Activated naive CD8-positive, alpha-beta T cell treated with anti-CD3 and anti-CD28 coated beads, Interleukin-2, amount 10 ng/mL, durations not matched to agents 7 days and 5 days (primary cell): ENCODE measurements around the gene EFCAB9. TPM values are rescaled to one million over a fixed set of nuclear protein-coding genes. Genes with fewer than 3 reads are reported as not detected.
"Not testable (repeated sequence)": the region's sequence is repeated elsewhere in the genome, so short reads cannot be mapped to it uniquely, and the experiment has no call there.

Source experiments
- ATAC-seq: fragments of 150-1000 bp; cut with Tn5 transposase; one replicate; pipeline ENCODE4 v1.10.0; 2021; ENCODE audit warnings: low read depth, moderate library complexity
- POLR2A ChIA-PET: fragments of 350-600 bp; sonication (Branson Sonifier 250); formaldehyde crosslinking; loops from one replicate; lab custom pipeline; 2021; ENCODE audit warnings: antibody characterized with exemption; lab: Charles Lee
- DNase-seq: peaks from one replicate; pipeline ENCODE4 v3.0.0; 2021
- H3K27ac Mint-ChIP-seq: one replicate; pipeline ENCODE4 v1.8.0; 2022; ENCODE audit warnings: mild to moderate bottlenecking, mixed read lengths
- H3K27me3 Mint-ChIP-seq: one replicate; pipeline ENCODE4 v1.8.0; 2022; ENCODE audit warnings: mild to moderate bottlenecking, moderate library complexity, mixed read lengths
- H3K36me3 Mint-ChIP-seq: one replicate; pipeline ENCODE4 v1.8.0; 2021; ENCODE audit warnings: mild to moderate bottlenecking, mixed read lengths
- H3K4me1 Mint-ChIP-seq: one replicate; pipeline ENCODE4 v1.8.0; 2021; ENCODE audit warnings: mixed read lengths
- H3K4me3 Mint-ChIP-seq: one replicate; pipeline ENCODE4 v1.8.0; 2022; ENCODE audit warnings: mild to moderate bottlenecking, moderate library complexity, mixed read lengths
- H3K9me3 Mint-ChIP-seq: one replicate; pipeline ENCODE4 v1.8.0; 2021; ENCODE audit warnings: mixed read lengths
- total RNA-seq, 2 experiments: library from RNA; stranded (reverse); gene quantifications; one replicate each; pipeline ENCODE4 v1.2.3, GENCODE V29; 2021

Gene EFCAB9
- total RNA-seq, 2 experiments from 2014 or later = not detected

- Mint-ChIP-seq H3K9me3 (no peaks in the 10 kb centered on the region), H3K27ac (no peak overlapping the region), H3K36me3 (peaks cover 51% of the 10 kb centered on the region), H3K27me3 (no peaks in the 10 kb centered on the region), H3K4me3 (no peak overlapping the region), H3K4me1 (peaks cover 46% of the 10 kb centered on the region)
- POLR2A ChIA-PET = no interaction called here
- DNase-seq (no peak), ATAC-seq (no peak)
These were observed 40.3 kb upstream of the EFCAB9 start for GRCh38 chr5:172153695-172154094.

GRCh38 chr5:172155101-172155500, 38.9 kb upstream of the EFCAB9 start:
- Mint-ChIP-seq H3K4me1 (peaks cover 48% of the 10 kb centered on the region), H3K36me3 (peaks cover 56% of the 10 kb centered on the region)
- H3K4me3 Mint-ChIP-seq, ATAC-seq, H3K9me3 Mint-ChIP-seq, H3K27me3 Mint-ChIP-seq, DNase-seq, H3K27ac Mint-ChIP-seq: not testable (repeated sequence)
- POLR2A ChIA-PET = interaction anchor here (0.6 to 1.1 kb wide), 2 partner anchors 24 to 133 kb away, joined by 3 to 5 read pairs; no protein-coding TSS in a partner anchor

- POLR2A ChIA-PET = interaction anchor here (0.9 to 1.1 kb wide), 3 partner anchors 9 to 41 kb away, joined by 3 to 4 read pairs (median 3); no protein-coding TSS in a partner anchor
- Mint-ChIP-seq H3K27ac (peak overlapping the region; percentile 4), H3K9me3 (no peaks in the 10 kb centered on the region), H3K4me1 (peaks cover 43% of the 10 kb centered on the region), H3K36me3 (peaks cover 54% of the 10 kb centered on the region), H3K4me3 (no peak overlapping the region), H3K27me3 (no peaks in the 10 kb centered on the region)
- DNase-seq = no peak
- no peak for ATAC-seq
These were observed 37.4 kb upstream of the EFCAB9 start for GRCh38 chr5:172156541-172156994.

GRCh38 chr5:172159016-172159415, 35.0 kb upstream of the EFCAB9 start:
- Mint-ChIP-seq H3K9me3 (no peaks in the 10 kb centered on the region), H3K36me3 (peaks cover 42% of the 10 kb centered on the region), H3K27me3 (no peaks in the 10 kb centered on the region), H3K4me1 (peaks cover 31% of the 10 kb centered on the region), H3K27ac (peak overlapping the region; percentile 47), H3K4me3 (no peak overlapping the region)
- POLR2A ChIA-PET = interaction anchor here (3.4 kb wide), 1 partner anchor 15 kb away, joined by 15 read pairs; no protein-coding TSS in a partner anchor
- DNase-seq (no peak), ATAC-seq (no peak)

- Mint-ChIP-seq H3K4me1 (peaks cover 32% of the 10 kb centered on the region), H3K27ac (peak overlapping the region; percentile 56), H3K9me3 (no peaks in the 10 kb centered on the region), H3K27me3 (no peaks in the 10 kb centered on the region), H3K36me3 (peaks cover 34% of the 10 kb centered on the region), H3K4me3 (no peak overlapping the region)
- ATAC-seq (no peak), DNase-seq (no peak)
- POLR2A ChIA-PET = interaction anchor here (1.1 to 3.4 kb wide), 2 partner anchors 13 to 26 kb away, joined by 3 to 15 read pairs; no protein-coding TSS in a partner anchor
These were observed 33.5 kb upstream of the EFCAB9 start for GRCh38 chr5:172160506-172160905.

- Mint-ChIP-seq H3K27ac (no peak overlapping the region), H3K4me1 (peaks cover 33% of the 10 kb centered on the region), H3K9me3 (no peaks in the 10 kb centered on the region), H3K27me3 (no peaks in the 10 kb centered on the region), H3K36me3 (peaks cover 31% of the 10 kb centered on the region), H3K4me3 (no peak overlapping the region)
- DNase-seq (no peak), ATAC-seq (no peak)
- POLR2A ChIA-PET = interaction anchor here (0.6 to 2.9 kb wide), 3 partner anchors 8 to 18 kb away, joined by 3 to 14 read pairs (median 3); no protein-coding TSS in a partner anchor
These were observed 31.5 kb upstream of the EFCAB9 start for GRCh38 chr5:172162323-172162986.

GRCh38 chr5:172162987-172163343, 31.0 kb upstream of the EFCAB9 start:
- H3K9me3 Mint-ChIP-seq = no peaks in the 10 kb centered on the region

GRCh38 chr5:172163346-172163745, 30.6 kb upstream of the EFCAB9 start:
- POLR2A ChIA-PET = interaction anchor here (1.2 to 2.9 kb wide), 3 partner anchors 11 to 23 kb away, joined by 3 to 14 read pairs (median 3); no protein-coding TSS in a partner anchor
- no peak overlapping the region for H3K27ac Mint-ChIP-seq
- H3K36me3 Mint-ChIP-seq = peaks cover 31% of the 10 kb centered on the region
- ATAC-seq (no peak), DNase-seq (no peak)
- H3K9me3 Mint-ChIP-seq = no peaks in the 10 kb centered on the region
- H3K27me3 Mint-ChIP-seq = no peaks in the 10 kb centered on the region
- peaks cover 33% of the 10 kb centered on the region for H3K4me1 Mint-ChIP-seq
- no peak overlapping the region for H3K4me3 Mint-ChIP-seq

More at GRCh38 chr5:172162987-172163343, 31.0 kb upstream of the EFCAB9 start:
- POLR2A ChIA-PET = interaction anchor here (1.2 to 2.9 kb wide), 3 partner anchors 11 to 23 kb away, joined by 3 to 14 read pairs (median 3); no protein-coding TSS in a partner anchor
- ATAC-seq (no peak), DNase-seq (no peak)
- no peaks in the 10 kb centered on the region for H3K27me3 Mint-ChIP-seq
- H3K4me1 Mint-ChIP-seq = peaks cover 32% of the 10 kb centered on the region
- peaks cover 31% of the 10 kb centered on the region for H3K36me3 Mint-ChIP-seq
- no peak overlapping the region for H3K4me3 Mint-ChIP-seq
- H3K27ac Mint-ChIP-seq = no peak overlapping the region

GRCh38 chr5:172164769-172165212, 29.2 kb upstream of the EFCAB9 start:
- H3K27me3 Mint-ChIP-seq = no peaks in the 10 kb centered on the region
- H3K9me3 Mint-ChIP-seq = no peaks in the 10 kb centered on the region
- POLR2A ChIA-PET = interaction anchor here (0.8 to 2.9 kb wide), 3 partner anchors 8 to 20 kb away, joined by 3 to 14 read pairs (median 3); no protein-coding TSS in a partner anchor
- peaks cover 39% of the 10 kb centered on the region for H3K4me1 Mint-ChIP-seq
- no peak overlapping the region for H3K27ac Mint-ChIP-seq
- no peak for ATAC-seq
- no peak overlapping the region for H3K4me3 Mint-ChIP-seq
- DNase-seq = no peak
- H3K36me3 Mint-ChIP-seq = peaks cover 33% of the 10 kb centered on the region

- Mint-ChIP-seq H3K4me1 (peaks cover 42% of the 10 kb centered on the region), H3K9me3 (no peaks in the 10 kb centered on the region), H3K27ac (no peak overlapping the region), H3K27me3 (no peaks in the 10 kb centered on the region), H3K36me3 (peaks cover 37% of the 10 kb centered on the region), H3K4me3 (no peak overlapping the region)
- ATAC-seq (no peak), DNase-seq (no peak)
- POLR2A ChIA-PET = interaction anchor here (1.0 kb wide), 1 partner anchor 9 kb away, joined by 3 read pairs; no protein-coding TSS in a partner anchor
These were observed 28.5 kb upstream of the EFCAB9 start for GRCh38 chr5:172165465-172165864.

GRCh38 chr5:172166030-172166826, 27.7 kb upstream of the EFCAB9 start:
- POLR2A ChIA-PET = interaction anchor here (1.0 kb wide), 1 partner anchor 10 kb away, joined by 3 read pairs; no protein-coding TSS in a partner anchor
- DNase-seq = no peak
- Mint-ChIP-seq H3K27me3 (no peaks in the 10 kb centered on the region), H3K36me3 (peaks cover 34% of the 10 kb centered on the region), H3K4me1 (peaks cover 42% of the 10 kb centered on the region), H3K9me3 (no peaks in the 10 kb centered on the region), H3K27ac (no peak overlapping the region), H3K4me3 (no peak overlapping the region)
- ATAC-seq = no peak

GRCh38 chr5:172167895-172168294, 26.1 kb upstream of the EFCAB9 start:
- DNase-seq = no peak
- H3K4me3 Mint-ChIP-seq = no peak overlapping the region
- H3K4me1 Mint-ChIP-seq = peaks cover 53% of the 10 kb centered on the region
- peaks cover 30% of the 10 kb centered on the region for H3K36me3 Mint-ChIP-seq
- H3K27me3 Mint-ChIP-seq = no peaks in the 10 kb centered on the region
- H3K9me3 Mint-ChIP-seq = no peaks in the 10 kb centered on the region
- peak overlapping the region; percentile 34 for H3K27ac Mint-ChIP-seq
- POLR2A ChIA-PET = no interaction called here
- no peak for ATAC-seq

- no peak for ATAC-seq
- no peak for DNase-seq
- no peaks in the 10 kb centered on the region for H3K9me3 Mint-ChIP-seq
- H3K27ac Mint-ChIP-seq = peak overlapping the region; percentile 34
- peaks cover 32% of the 10 kb centered on the region for H3K36me3 Mint-ChIP-seq
- H3K27me3 Mint-ChIP-seq = no peaks in the 10 kb centered on the region
- peaks cover 57% of the 10 kb centered on the region for H3K4me1 Mint-ChIP-seq
- no peak overlapping the region for H3K4me3 Mint-ChIP-seq
- POLR2A ChIA-PET = interaction anchor here (0.8 kb wide), 1 partner anchor 18 kb away, joined by 6 read pairs; no protein-coding TSS in a partner anchor
These were observed 25.7 kb upstream of the EFCAB9 start for GRCh38 chr5:172168311-172168710.
